Stimulated activated CD8-positive, alpha-beta memory T cell treated with anti-CD3 and anti-CD28 coated beads, Interleukin-15, amount 100 ng/mL, for 48 hours (primary cell): ENCODE data around the gene CWC22.
A peak's percentile ranks its signal among the peaks of the same experiment; 100 is the strongest.
"Not testable (repeated sequence)": the region's sequence is repeated elsewhere in the genome, so short reads cannot be mapped to it uniquely, and the experiment has no call there.

Experiments
- DNase-seq, 2 donors: peaks; one replicate each; pipeline ENCODE4 v3.0.0-alpha.2; 2020; ENCODE audit warnings: low read depth in 2 of 2

Gene CWC22

GRCh38 chr2:179951680-179952079 lies 55.4 kb downstream of the CWC22 start:
- no peak for DNase-seq

GRCh38 chr2:179950391-179950790 lies 56.7 kb downstream of the CWC22 start:
- no peak for DNase-seq

GRCh38 chr2:179949438-179949837 lies 57.7 kb downstream of the CWC22 start:
- DNase-seq, result no peak

GRCh38 chr2:179948058-179948457 lies 59.0 kb downstream of the CWC22 start:
- no peak for DNase-seq

GRCh38 chr2:179946810-179947615 lies 60.1 kb downstream of the CWC22 start:
- DNase-seq, result no peak

- DNase-seq, result no peak
Measured at GRCh38 chr2:179946346-179946745, 60.8 kb downstream of the CWC22 start.

- DNase-seq, result no peak
Measured at GRCh38 chr2:179939259-179939658, 67.8 kb downstream of the CWC22 start.

GRCh38 chr2:179938026-179938425 lies 69.1 kb downstream of the CWC22 start:
- no peak for DNase-seq

- peak; percentile 1 to 6 for DNase-seq
Measured at GRCh38 chr2:179936654-179937053, 70.4 kb downstream of the CWC22 start.

- no peak for DNase-seq
Measured at GRCh38 chr2:179936141-179936540, 71.0 kb downstream of the CWC22 start.

GRCh38 chr2:179932786-179933185 lies 74.3 kb downstream of the CWC22 start:
- no peak for DNase-seq

GRCh38 chr2:179931502-179931901 lies 75.6 kb downstream of the CWC22 start:
- DNase-seq, result no peak

- DNase-seq, result not testable (repeated sequence)
Measured at GRCh38 chr2:179929997-179930396, 77.1 kb downstream of the CWC22 start.

GRCh38 chr2:179927041-179927440 lies 80.1 kb downstream of the CWC22 start:
- no peak for DNase-seq

GRCh38 chr2:179925713-179926112 lies 81.4 kb downstream of the CWC22 start:
- DNase-seq, result no peak

GRCh38 chr2:179917272-179917671 lies 89.8 kb downstream of the CWC22 start:
- no peak for DNase-seq

- DNase-seq, result no peak
Measured at GRCh38 chr2:179915395-179915992, 91.6 kb downstream of the CWC22 start.

- no peak for DNase-seq
Measured at GRCh38 chr2:179913809-179914208, 93.3 kb downstream of the CWC22 start.

- no peak for DNase-seq
Measured at GRCh38 chr2:179911569-179911968, 95.5 kb downstream of the CWC22 start.

GRCh38 chr2:179910735-179911113 lies 96.4 kb downstream of the CWC22 start:
- no peak for DNase-seq

GRCh38 chr2:179909845-179910734 lies 97.0 kb downstream of the CWC22 start:
- DNase-seq, result no peak

- no peak for DNase-seq
Measured at GRCh38 chr2:179900655-179901054, 106.4 kb downstream of the CWC22 start.
